HepG2 (cell line): ENCODE measurements around the gene STRN3. TPM values are rescaled to one million over a fixed set of nuclear protein-coding genes. Genes with fewer than 3 reads are reported as not detected.
A peak's percentile ranks its signal among the peaks of the same experiment; 100 is the strongest.

Experiments used
- AKAP8 ChIP-seq: sonication (generic); formaldehyde crosslinking; IDR thresholded peaks from 2 replicates; pipeline ENCODE4 v1.5.1; 2020; ENCODE audit warnings: mild to moderate bottlenecking, missing genetic modification reagents
- ARNT ChIP-seq: fragments of 450-650 bp; IDR thresholded peaks from 2 replicates; pipeline ENCODE4 v1.6.1; 2017
- CHCHD3 ChIP-seq: sonication (generic); formaldehyde crosslinking; IDR thresholded peaks from 2 replicates; pipeline ENCODE4 v1.8.0; 2022; ENCODE audit warnings: mild to moderate bottlenecking, missing genetic modification reagents, moderate library complexity
- DMAP1 ChIP-seq: IDR thresholded peaks from 2 replicates; pipeline ENCODE4 v1.6.1; 2016
- FOXA1 ChIP-seq, 2 experiments: fragments of 450-650 bp in 1 of 2; sonication (generic) in 1 of 2; formaldehyde crosslinking in 1 of 2; IDR thresholded peaks; 2 replicates each; pipeline versions ENCODE4 v1.4.0 to v1.6.1; 2016 to 2020; ENCODE audit warnings: missing genetic modification reagents in 1 of 2
- LCORL ChIP-seq, 2 experiments: fragments of 450-650 bp in 1 of 2; sonication (generic) in 1 of 2; formaldehyde crosslinking in 1 of 2; IDR thresholded peaks; 2 replicates each; pipeline versions ENCODE4 v1.5.0 to v1.6.1; 2017 to 2020; ENCODE audit warnings: antibody characterized with exemption in 1 of 2, missing genetic modification reagents in 1 of 2
- NKX3-1 ChIP-seq: sonication (generic); formaldehyde crosslinking; IDR thresholded peaks from 2 replicates; pipeline ENCODE4 v1.5.0; 2020; ENCODE audit warnings: missing genetic modification reagents
- NR2F2 ChIP-seq: IDR thresholded peaks from 2 replicates; pipeline ENCODE4 v1.6.1; 2012; ENCODE audit warnings: low read depth, inconsistent platforms, borderline replicate concordance
- SALL2 ChIP-seq: sonication (generic); formaldehyde crosslinking; IDR thresholded peaks from 2 replicates; pipeline ENCODE4 v1.8.1; 2023; ENCODE audit warnings: mild to moderate bottlenecking, missing genetic modification reagents, inconsistent platforms
- TBX3 ChIP-seq: fragments of 450-650 bp; IDR thresholded peaks from 2 replicates; pipeline ENCODE4 v1.6.1; 2017; ENCODE audit warnings: antibody characterized with exemption, mild to moderate bottlenecking, inconsistent platforms, borderline replicate concordance
- TRIM24 ChIP-seq: sonication (generic); formaldehyde crosslinking; IDR thresholded peaks from 2 replicates; pipeline ENCODE4 v1.8.0; 2022; ENCODE audit warnings: mild to moderate bottlenecking, missing genetic modification reagents
- ZBTB37 ChIP-seq: sonication (generic); formaldehyde crosslinking; IDR thresholded peaks from 2 replicates; pipeline ENCODE4 v1.4.0; 2020; ENCODE audit warnings: mild to moderate bottlenecking, missing genetic modification reagents
- ZNF431 ChIP-seq: sonication (generic); formaldehyde crosslinking; IDR thresholded peaks from 2 replicates; pipeline ENCODE4 v1.9.0; 2022; ENCODE audit warnings: missing genetic modification reagents, low read depth, mild to moderate bottlenecking, borderline replicate concordance
- ZNF577 ChIP-seq: sonication (generic); formaldehyde crosslinking; IDR thresholded peaks from 2 replicates; pipeline ENCODE4 v1.4.0; 2020; ENCODE audit warnings: mild to moderate bottlenecking, low read depth, missing genetic modification reagents, borderline replicate concordance
- ZNF598 ChIP-seq: sonication (generic); formaldehyde crosslinking; IDR thresholded peaks from 2 replicates; pipeline ENCODE4 v1.5.1; 2020; ENCODE audit warnings: mild to moderate bottlenecking, missing genetic modification reagents, borderline replicate concordance
- ZNF768 ChIP-seq: sonication (generic); formaldehyde crosslinking; IDR thresholded peaks from 2 replicates; pipeline ENCODE4 v1.4.0; 2020; ENCODE audit warnings: missing genetic modification reagents
- ZNF878 ChIP-seq: sonication (generic); formaldehyde crosslinking; IDR thresholded peaks from 2 replicates; pipeline ENCODE4 v1.8.1; 2023; ENCODE audit warnings: mild to moderate bottlenecking, missing genetic modification reagents, moderate library complexity
- polyA plus RNA-seq, 8 experiments: library from polyadenylated mRNA; depleted of rRNA in 3 of 8; stranded (reverse) in 7 of 8; unstranded in 1 of 8; fragments of >200 nt; fragmentation: Illumina TruSeq in 4 of 8; extraction: Trizol in 4 of 8; gene quantifications; 2 replicates each; pipeline versions ENCODE4 v1.2.1 to v1.2.3, GENCODE V29; 2011 to 2016; ENCODE audit warnings: low read depth in 4 of 8, missing spikeins in 1 of 8, mixed read lengths in 1 of 8; ENCODE audit not compliant: insufficient read depth in 1 of 8
- total RNA-seq, 5 experiments: library from RNA; depleted of rRNA; stranded (reverse); fragments of >200 nt; fragmentation: Illumina TruSeq; extraction: Trizol; gene quantifications; 2 replicates each; pipeline ENCODE4 v1.2.3, GENCODE V29; 2016; ENCODE audit warnings: low read depth in 1 of 5
- TF ChIP-seq, protein P1 (sequence below): sonication (generic); formaldehyde crosslinking; IDR thresholded peaks from 2 replicates; pipeline ENCODE4 v1.4.0; 2020; ENCODE audit warnings: missing genetic modification reagents, borderline replicate concordance
- TF ChIP-seq, protein P2 (sequence below): sonication (generic); formaldehyde crosslinking; IDR thresholded peaks from 2 replicates; pipeline ENCODE4 v1.5.0; 2020; ENCODE audit warnings: missing genetic modification reagents, mild to moderate bottlenecking, borderline replicate concordance
- TF ChIP-seq, protein P3 (sequence below): sonication (generic); formaldehyde crosslinking; conservative IDR thresholded peaks from 2 replicates; pipeline ENCODE4 v1.4.0; 2020; ENCODE audit warnings: missing genetic modification reagents

STRN3 gene
- total and polyA plus RNA-seq, 2 of the 13 experiments (the other 11 are each of a cell fraction or from before 2014, with no cell fraction given): 49.4 to 123 TPM

DNA sequence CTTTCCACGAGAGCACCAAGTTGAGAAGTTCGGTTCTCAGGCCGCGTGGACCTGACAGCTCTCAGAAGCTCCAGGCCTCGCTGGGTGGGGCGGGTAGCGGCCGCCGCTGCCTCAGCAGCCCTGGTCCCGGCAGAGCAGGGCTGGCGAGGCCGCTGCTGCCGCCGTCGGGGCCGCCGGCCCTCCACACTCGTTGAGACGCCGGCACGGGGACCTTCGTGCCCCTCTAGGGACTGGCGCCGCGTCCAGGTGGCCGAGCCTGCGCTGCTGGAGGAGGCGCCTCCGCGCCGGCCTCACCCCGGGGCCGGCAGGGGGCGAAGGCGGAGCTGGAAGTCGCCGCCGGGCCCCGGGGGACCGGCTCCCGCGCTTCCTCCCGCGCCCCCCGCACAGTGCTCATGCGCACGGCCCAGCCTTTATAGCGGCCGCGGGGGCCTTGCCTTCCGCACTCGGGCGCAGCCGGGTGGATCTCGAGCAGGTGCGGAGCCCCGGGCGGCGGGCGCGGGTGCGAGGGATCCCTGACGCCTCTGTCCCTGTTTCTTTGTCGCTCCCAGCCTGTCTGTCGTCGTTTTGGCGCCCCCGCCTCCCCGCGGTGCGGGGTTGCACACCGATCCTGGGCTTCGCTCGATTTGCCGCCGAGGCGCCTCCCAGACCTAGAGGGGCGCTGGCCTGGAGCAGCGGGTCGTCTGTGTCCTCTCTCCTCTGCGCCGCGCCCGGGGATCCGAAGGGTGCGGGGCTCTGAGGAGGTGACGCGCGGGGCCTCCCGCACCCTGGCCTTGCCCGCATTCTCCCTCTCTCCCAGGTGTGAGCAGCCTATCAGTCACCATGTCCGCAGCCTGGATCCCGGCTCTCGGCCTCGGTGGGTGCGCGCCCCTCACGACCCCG, 151.8 kb downstream of the STRN3 start, which contains the start of gene COCH (continued):
- TF ChIP-seq TBX3 (no peak), ZNF598 (CRISPR knock-in tag) (peak; percentile 94), NKX3-1 (peak; percentile 79), TRIM24 (CRISPR knock-in tag) (no peak), ZNF431 (CRISPR knock-in tag) (peak; percentile 94), CHCHD3 (CRISPR knock-in tag) (peak; percentile 93), LCORL (IDR thresholded peaks at IDR 0.05) (no peak), LCORL (CRISPR knock-in tag; IDR thresholded peaks at IDR 0.05) (peak; percentile 89), FOXA1 (IDR thresholded peaks at IDR 0.05) (no peak), FOXA1 (CRISPR knock-in tag; IDR thresholded peaks at IDR 0.05) (peak; percentile 2), AKAP8 (CRISPR knock-in tag) (peak; percentile 50; the same call in 1 of the 2 replicates), DMAP1 (peak; percentile 91), NR2F2 (no peak), ZBTB37 (no peak), ZNF768 (CRISPR knock-in tag) (peak; percentile 75), ZNF577 (CRISPR knock-in tag) (no peak), ZNF878 (CRISPR knock-in tag) (peak; percentile 74; the same call in 1 of the 2 replicates), ARNT (no peak), SALL2 (0 out of 2 replicates have a peak, but pooled peaks have one; percentile 40)
- TF ChIP-seq, protein P1, sequence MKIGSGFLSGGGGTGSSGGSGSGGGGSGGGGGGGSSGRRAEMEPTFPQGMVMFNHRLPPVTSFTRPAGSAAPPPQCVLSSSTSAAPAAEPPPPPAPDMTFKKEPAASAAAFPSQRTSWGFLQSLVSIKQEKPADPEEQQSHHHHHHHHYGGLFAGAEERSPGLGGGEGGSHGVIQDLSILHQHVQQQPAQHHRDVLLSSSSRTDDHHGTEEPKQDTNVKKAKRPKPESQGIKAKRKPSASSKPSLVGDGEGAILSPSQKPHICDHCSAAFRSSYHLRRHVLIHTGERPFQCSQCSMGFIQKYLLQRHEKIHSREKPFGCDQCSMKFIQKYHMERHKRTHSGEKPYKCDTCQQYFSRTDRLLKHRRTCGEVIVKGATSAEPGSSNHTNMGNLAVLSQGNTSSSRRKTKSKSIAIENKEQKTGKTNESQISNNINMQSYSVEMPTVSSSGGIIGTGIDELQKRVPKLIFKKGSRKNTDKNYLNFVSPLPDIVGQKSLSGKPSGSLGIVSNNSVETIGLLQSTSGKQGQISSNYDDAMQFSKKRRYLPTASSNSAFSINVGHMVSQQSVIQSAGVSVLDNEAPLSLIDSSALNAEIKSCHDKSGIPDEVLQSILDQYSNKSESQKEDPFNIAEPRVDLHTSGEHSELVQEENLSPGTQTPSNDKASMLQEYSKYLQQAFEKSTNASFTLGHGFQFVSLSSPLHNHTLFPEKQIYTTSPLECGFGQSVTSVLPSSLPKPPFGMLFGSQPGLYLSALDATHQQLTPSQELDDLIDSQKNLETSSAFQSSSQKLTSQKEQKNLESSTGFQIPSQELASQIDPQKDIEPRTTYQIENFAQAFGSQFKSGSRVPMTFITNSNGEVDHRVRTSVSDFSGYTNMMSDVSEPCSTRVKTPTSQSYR (CRISPR knock-in tag): peak; percentile 2
- TF ChIP-seq, protein P2, sequence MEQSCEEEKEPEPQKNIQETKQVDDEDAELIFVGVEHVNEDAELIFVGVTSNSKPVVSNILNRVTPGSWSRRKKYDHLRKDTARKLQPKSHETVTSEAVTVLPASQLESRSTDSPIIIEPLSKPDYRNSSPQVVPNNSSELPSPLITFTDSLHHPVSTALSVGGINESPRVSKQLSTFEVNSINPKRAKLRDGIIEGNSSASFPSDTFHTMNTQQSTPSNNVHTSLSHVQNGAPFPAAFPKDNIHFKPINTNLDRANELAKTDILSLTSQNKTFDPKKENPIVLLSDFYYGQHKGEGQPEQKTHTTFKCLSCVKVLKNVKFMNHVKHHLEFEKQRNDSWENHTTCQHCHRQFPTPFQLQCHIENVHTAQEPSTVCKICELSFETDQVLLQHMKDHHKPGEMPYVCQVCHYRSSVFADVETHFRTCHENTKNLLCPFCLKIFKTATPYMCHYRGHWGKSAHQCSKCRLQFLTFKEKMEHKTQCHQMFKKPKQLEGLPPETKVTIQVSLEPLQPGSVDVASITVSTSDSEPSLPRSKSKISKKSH (CRISPR knock-in tag): no peak; the same call in none of the 2 replicates
- TF ChIP-seq, protein P3, sequence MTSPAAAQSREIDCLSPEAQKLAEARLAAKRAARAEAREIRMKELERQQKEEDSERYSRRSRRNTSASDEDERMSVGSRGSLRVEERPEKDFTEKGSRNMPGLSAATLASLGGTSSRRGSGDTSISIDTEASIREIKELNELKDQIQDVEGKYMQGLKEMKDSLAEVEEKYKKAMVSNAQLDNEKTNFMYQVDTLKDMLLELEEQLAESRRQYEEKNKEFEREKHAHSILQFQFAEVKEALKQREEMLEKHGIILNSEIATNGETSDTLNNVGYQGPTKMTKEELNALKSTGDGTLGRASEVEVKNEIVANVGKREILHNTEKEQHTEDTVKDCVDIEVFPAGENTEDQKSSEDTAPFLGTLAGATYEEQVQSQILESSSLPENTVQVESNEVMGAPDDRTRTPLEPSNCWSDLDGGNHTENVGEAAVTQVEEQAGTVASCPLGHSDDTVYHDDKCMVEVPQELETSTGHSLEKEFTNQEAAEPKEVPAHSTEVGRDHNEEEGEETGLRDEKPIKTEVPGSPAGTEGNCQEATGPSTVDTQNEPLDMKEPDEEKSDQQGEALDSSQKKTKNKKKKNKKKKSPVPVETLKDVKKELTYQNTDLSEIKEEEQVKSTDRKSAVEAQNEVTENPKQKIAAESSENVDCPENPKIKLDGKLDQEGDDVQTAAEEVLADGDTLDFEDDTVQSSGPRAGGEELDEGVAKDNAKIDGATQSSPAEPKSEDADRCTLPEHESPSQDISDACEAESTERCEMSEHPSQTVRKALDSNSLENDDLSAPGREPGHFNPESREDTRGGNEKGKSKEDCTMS (CRISPR knock-in tag): no peak; the same call in 1 of the 2 replicates
